Endothelial cell of umbilical vein (primary cell): ENCODE measurements around the gene GTF2IRD1. TPM values are rescaled to one million over a fixed set of nuclear protein-coding genes. Genes with fewer than 3 reads are reported as not detected.

ENCODE experiments used
- BruUV-seq: library from RNA; stranded (reverse); fragments of 400-500 nt; replicated peaks from 2 replicates; lab custom pipeline; 2021; lab: Mats Ljungman, UMichigan
- CTCF ChIA-PET: fragments of 300-600, 350-600 bp; sonication (Branson Sonifier 250); formaldehyde crosslinking; loops from one replicate; lab custom pipeline; 2021; ENCODE audit warnings: antibody characterized with exemption, inconsistent platforms; lab: Charles Lee
- POLR2A ChIA-PET: fragments of 300-600, 350-600 bp; sonication (Branson Sonifier 250); formaldehyde crosslinking; loops from one replicate; lab custom pipeline; 2021; ENCODE audit warnings: antibody characterized with exemption, inconsistent platforms; lab: Charles Lee
- DNase-seq: peaks from one replicate; pipeline ENCODE4 v3.0.0-alpha.2; 2011; ENCODE audit warnings: low read depth, low spot score
- FAIRE-seq: peaks from 2 replicates; lab custom pipeline; 2011; peaks lifted over from hg19 to GRCh38; lab: Jason Lieb, UNC
- H2AFZ ChIP-seq: 2 replicates; pipeline ENCODE4 v1.6.0; 2012; ENCODE audit warnings: low read depth, low read length, control low read depth, inconsistent platforms
- H3K27ac ChIP-seq: 2 replicates; pipeline ENCODE4 v1.5.1; 2011; ENCODE audit warnings: low read depth, mild to moderate bottlenecking, control low read depth, low read length, moderate library complexity; ENCODE audit not compliant: insufficient read depth
- H3K27me3 ChIP-seq, 2 experiments: 2 replicates each; pipeline versions ENCODE4 v1.6.0 to v1.6.1; 2011; ENCODE audit warnings: low read length in 2 of 2, mixed read lengths in 1 of 2; ENCODE audit not compliant: control insufficient read depth in 2 of 2, insufficient read depth in 2 of 2
- H3K36me3 ChIP-seq, 2 experiments: 2 replicates in 1 of 2; 3 replicates in 1 of 2; pipeline ENCODE4 v1.5.1; 2011; ENCODE audit warnings: low read length in 2 of 2, mild to moderate bottlenecking in 1 of 2, moderate library complexity in 1 of 2; ENCODE audit not compliant: control insufficient read depth in 2 of 2, insufficient read depth in 2 of 2; ENCODE audit errors: extremely low read depth in 1 of 2
- H3K4me1 ChIP-seq: 3 replicates; pipeline ENCODE4 v1.5.1; 2011; ENCODE audit warnings: mild to moderate bottlenecking, low read length; ENCODE audit not compliant: control insufficient read depth, insufficient read depth; ENCODE audit errors: extremely low read depth
- H3K4me2 ChIP-seq: 2 replicates; pipeline ENCODE4 v1.6.1; 2011; ENCODE audit warnings: low read length, control low read depth, mixed read lengths; ENCODE audit not compliant: insufficient read depth
- H3K4me3 ChIP-seq, 3 experiments: fragments of 200-600 bp in 1 of 3; sonication (generic), shearing (Covaris generic) in 1 of 3; replicated peaks in 1 of 3; 2 replicates each; pipeline ENCODE4 v1.5.1; 2011 to 2016; ENCODE audit warnings: control low read depth in 3 of 3, low read length in 3 of 3, mild to moderate bottlenecking in 2 of 3, inconsistent platforms in 1 of 3, low read depth in 1 of 3, moderate library complexity in 1 of 3; ENCODE audit not compliant: insufficient read depth in 1 of 3
- H3K79me2 ChIP-seq: 2 replicates; pipeline ENCODE4 v1.6.0; 2012; ENCODE audit warnings: low read length, inconsistent platforms; ENCODE audit not compliant: control insufficient read depth, insufficient read depth
- H3K9ac ChIP-seq: replicated peaks from 2 replicates; pipeline ENCODE3; 2011; ENCODE audit warnings: low read length, control low read depth; ENCODE audit not compliant: insufficient read depth; ENCODE audit errors: extremely low read depth
- H3K9me1 ChIP-seq: replicated peaks from 3 replicates; pipeline ENCODE4 v1.6.0; 2011; ENCODE audit warnings: mild to moderate bottlenecking, low read length; ENCODE audit not compliant: control insufficient read depth, insufficient read depth; ENCODE audit errors: extremely low read depth
- H3K9me3 ChIP-seq: replicated peaks from 2 replicates; pipeline ENCODE4 v1.5.1; 2012; ENCODE audit warnings: low read length, inconsistent platforms; ENCODE audit not compliant: control insufficient read depth, insufficient read depth
- H4K20me1 ChIP-seq: replicated peaks from 2 replicates; pipeline ENCODE3; 2011; ENCODE audit warnings: mild to moderate bottlenecking, low read length; ENCODE audit not compliant: control insufficient read depth, insufficient read depth; ENCODE audit errors: extremely low read depth
- CTCF ChIP-seq, 2 donors: IDR thresholded peaks; 1 replicate in 1 of 2; 2 replicates in 1 of 2; pipeline ENCODE4 v1.5.1; 2011; ENCODE audit warnings: low read length in 2 of 2, mild to moderate bottlenecking in 2 of 2, moderate library complexity in 2 of 2, control low read depth in 1 of 2, inconsistent platforms in 1 of 2, low read depth in 1 of 2; ENCODE audit not compliant: insufficient read depth in 1 of 2; ENCODE audit errors: extremely low read depth in 1 of 2
- EZH2 ChIP-seq: IDR thresholded peaks from 2 replicates; pipeline ENCODE4 v1.6.1; 2012; ENCODE audit warnings: borderline replicate concordance, low read depth, mild to moderate bottlenecking, moderate library complexity, low read length, inconsistent platforms; ENCODE audit not compliant: severe bottlenecking
- FOS ChIP-seq: IDR thresholded peaks from 2 replicates; pipeline ENCODE4 v1.6.1; 2011; ENCODE audit warnings: mild to moderate bottlenecking, low read length, moderate library complexity, borderline replicate concordance; ENCODE audit not compliant: insufficient read depth
- JUN ChIP-seq: IDR thresholded peaks from 2 replicates; pipeline ENCODE4 v1.6.1; 2011; ENCODE audit warnings: borderline replicate concordance, low read depth; ENCODE audit not compliant: insufficient read length, insufficient read depth
- POLR2A ChIP-seq: IDR thresholded peaks from 2 replicates; pipeline ENCODE4 v1.6.1; 2012; ENCODE audit warnings: low read depth, mild to moderate bottlenecking, control low read depth, low read length
- POLR2AphosphoS5 ChIP-seq: IDR thresholded peaks from 2 replicates; pipeline ENCODE4 v1.6.1; 2012; ENCODE audit warnings: low read depth, mild to moderate bottlenecking, control low read depth, low read length, moderate library complexity; ENCODE audit not compliant: insufficient read depth
- dilution Hi-C: fragments of 300-500 bp; cut with MboI; formaldehyde crosslinking; loops from one replicate; pipeline ENCODE4 v1.15.0; 2019; ENCODE audit warnings: low sequenced_read_pairs; ENCODE audit not compliant: extremely low pct_ligation_motif_present
- intact Hi-C: fragments of 100-400 bp; cut with micrococcal nuclease; formaldehyde crosslinking; loops from one replicate; pipeline ENCODE4 v1.10.0; 2022
- polyA plus RNA-seq, 4 experiments: library from polyadenylated mRNA; depleted of rRNA in 3 of 4; stranded (reverse) in 3 of 4; unstranded in 1 of 4; fragments of >200 nt; gene quantifications; 2 replicates each; pipeline versions ENCODE4 v1.2.1 to v1.2.3, GENCODE V29; 2011 to 2012; ENCODE audit warnings: missing spikeins in 1 of 4
- total RNA-seq: library from RNA; stranded (reverse); gene quantifications from 2 replicates; pipeline ENCODE4 v1.2.3, GENCODE V29; 2021

Gene GTF2IRD1
- total and polyA plus RNA-seq, 2 donors (not counting 3 experiments of a cell fraction or from before 2014, with no cell fraction given), result 14.2 to 24.2 TPM

- Histone ChIP-seq H3K4me3 (no peak overlapping the region), H3K4me2 (no peak overlapping the region), H2AFZ (no peak overlapping the region), H3K36me3 (no peaks in the 10 kb centered on the region), H3K27me3 (no peaks in the 10 kb centered on the region), H3K9me1 (no peaks in the 10 kb centered on the region), H3K79me2 (no peaks in the 10 kb centered on the region), H4K20me1 (no peaks in the 10 kb centered on the region), H3K9me3 (no peaks in the 10 kb centered on the region), H3K9ac (no peak overlapping the region), H3K27ac (no peak overlapping the region), H3K4me1 (no peaks in the 10 kb centered on the region)
- no peak for TF ChIP-seq CTCF (IDR thresholded peaks at IDR 0.05; ENCODE audit: extremely low read depth in 1 of 2, insufficient read depth in 1 of 2, low read depth in 1 of 2, low read length in 2 of 2)
- TF ChIP-seq POLR2A, result no peak
- no peak for TF ChIP-seq POLR2AphosphoS5
- no peak for TF ChIP-seq FOS
- TF ChIP-seq JUN, result no peak
- no peak for TF ChIP-seq EZH2
- POLR2A ChIA-PET, result no interaction called here
- dilution Hi-C loops (no loop called here), intact Hi-C loops (no loop called here)
- DNase-seq (no peak), FAIRE-seq (no peak)
- BruUV-seq, result no TSS peak
- CTCF ChIA-PET, result no interaction called here
These were observed 50.2 kb downstream of the GTF2IRD1 start for GRCh38 chr7:74503943-74504342.
